SK-N-SH treated with all-trans-retinoic acid at 6 μM for 48 hours (cell line): ENCODE data around the gene CELSR2.
A peak's percentile ranks its signal among the peaks of the same experiment; 100 is the strongest.

Source experiments
- ATAC-seq: fragments of 200-7000 bp; cut with Tn5 transposase; 3 replicates; pipeline ENCODE4 v1.9.1; 2020; ENCODE audit warnings: mild to moderate bottlenecking, moderate library complexity
- ARNTL ChIP-seq: fragments of 450-650 bp; formaldehyde crosslinking; IDR thresholded peaks from 2 replicates; pipeline ENCODE4 v1.5.0; 2020; ENCODE audit warnings: low read depth, mild to moderate bottlenecking, moderate library complexity, borderline replicate concordance
- BACH2 ChIP-seq: fragments of 250-450 bp; sonication (Bioruptor Pico); IDR thresholded peaks from 2 replicates; pipeline ENCODE4 v1.9.0; 2021; ENCODE audit warnings: mild to moderate bottlenecking, borderline replicate concordance
- CSDC2 ChIP-seq: fragments of 250-450 bp; sonication (Bioruptor Pico); IDR thresholded peaks from 2 replicates; pipeline ENCODE4 v1.5.0; 2020; ENCODE audit warnings: mild to moderate bottlenecking, moderate library complexity
- CSRNP3 ChIP-seq: fragments of 250-450 bp; sonication (Bioruptor Pico); IDR thresholded peaks from 2 replicates; pipeline ENCODE4 v1.5.1; 2021; ENCODE audit warnings: mild to moderate bottlenecking, moderate library complexity
- GLIS3 ChIP-seq: fragments of 250-450 bp; sonication (Bioruptor Pico); IDR thresholded peaks from 2 replicates; pipeline ENCODE4 v1.5.0; 2020; ENCODE audit warnings: mild to moderate bottlenecking, moderate library complexity
- PATZ1 ChIP-seq: fragments of 250-450 bp; sonication (Bioruptor Pico); IDR thresholded peaks from 2 replicates; pipeline ENCODE4 v1.8.0; 2020; ENCODE audit warnings: mild to moderate bottlenecking, moderate library complexity, borderline replicate concordance
- POU6F1 ChIP-seq: fragments of 250-450 bp; sonication (Bioruptor Pico); IDR thresholded peaks from 2 replicates; pipeline ENCODE4 v1.8.0; 2021; ENCODE audit warnings: low read depth, mild to moderate bottlenecking, moderate library complexity, borderline replicate concordance
- PPARA ChIP-seq: fragments of 250-450 bp; sonication (Bioruptor Pico); IDR thresholded peaks from 2 replicates; pipeline ENCODE4 v1.5.0; 2020; ENCODE audit warnings: mild to moderate bottlenecking, borderline replicate concordance
- SNAI2 ChIP-seq: fragments of 250-450 bp; sonication (Bioruptor Pico); IDR thresholded peaks from 2 replicates; pipeline ENCODE4 v1.5.0; 2020; ENCODE audit warnings: mild to moderate bottlenecking, moderate library complexity
- TCF4 ChIP-seq: fragments of 250-450 bp; sonication (Bioruptor Pico); IDR thresholded peaks from 2 replicates; pipeline ENCODE4 v1.8.0; 2021; ENCODE audit warnings: mild to moderate bottlenecking, moderate library complexity, borderline replicate concordance
- TOX ChIP-seq: fragments of 250-450 bp; sonication (Bioruptor Pico); IDR thresholded peaks from 2 replicates; pipeline ENCODE4 v1.8.0; 2021; ENCODE audit warnings: mild to moderate bottlenecking, moderate library complexity, borderline replicate concordance
- TSHZ2 ChIP-seq: fragments of 250-450 bp; sonication (Bioruptor Pico); IDR thresholded peaks from 2 replicates; pipeline ENCODE4 v1.5.0; 2020; ENCODE audit warnings: mild to moderate bottlenecking, moderate library complexity
- ZC3H10 ChIP-seq: fragments of 250-450 bp; sonication (Bioruptor Pico); IDR thresholded peaks from 2 replicates; pipeline ENCODE4 v1.5.1; 2021; ENCODE audit warnings: mild to moderate bottlenecking, moderate library complexity
- ZFP3 ChIP-seq: fragments of 250-450 bp; sonication (Bioruptor Pico); IDR thresholded peaks from 2 replicates; pipeline ENCODE4 v1.5.0; 2020; ENCODE audit warnings: mild to moderate bottlenecking, moderate library complexity
- ZNF565 ChIP-seq: fragments of 450-650 bp; formaldehyde crosslinking; conservative IDR thresholded peaks from 2 replicates; pipeline ENCODE4 v1.5.0; 2020; ENCODE audit warnings: low read depth, mild to moderate bottlenecking, moderate library complexity

Gene CELSR2

GRCh38 chr1:109259674-109260557 lies 10.6 kb downstream of the CELSR2 start (continued):
- TF ChIP-seq POU6F1 (CRISPR knock-in tag) = no peak

GRCh38 chr1:109261006-109261405 lies 11.7 kb downstream of the CELSR2 start:
- ATAC-seq = no peak
- no peak for TF ChIP-seq ZC3H10
- TF ChIP-seq TCF4 (CRISPR knock-in tag) = no peak
- no peak for TF ChIP-seq ZNF565
- no peak for TF ChIP-seq TSHZ2 (CRISPR knock-in tag)
- no peak for TF ChIP-seq SNAI2 (CRISPR knock-in tag)
- TF ChIP-seq GLIS3 (CRISPR knock-in tag) = no peak
- no peak for TF ChIP-seq CSDC2 (CRISPR knock-in tag)

- TF ChIP-seq ZNF565 = no peak
- TF ChIP-seq PPARA (CRISPR knock-in tag) = no peak
- no peak for TF ChIP-seq TOX (CRISPR knock-in tag)
- TF ChIP-seq CSRNP3 (CRISPR knock-in tag) = no peak
- ATAC-seq = no peak
These were observed 12.2 kb downstream of the CELSR2 start for GRCh38 chr1:109261578-109261977.

GRCh38 chr1:109262231-109263055 lies 13.1 kb downstream of the CELSR2 start:
- TF ChIP-seq ZC3H10 (no peak), BACH2 (CRISPR knock-in tag) (no peak), POU6F1 (CRISPR knock-in tag) (no peak)
- TF ChIP-seq, all 23 proteins: peak for 0
- no peak for ATAC-seq

- ATAC-seq = peak; percentile 14
- TF ChIP-seq PATZ1 (no peak), TSHZ2 (CRISPR knock-in tag) (no peak), ZFP3 (CRISPR knock-in tag) (no peak), ARNTL (CRISPR knock-in tag) (no peak), TOX (CRISPR knock-in tag) (no peak), ZC3H10 (no peak)
- TF ChIP-seq, all 23 proteins: peak for 0
These were observed 13.9 kb downstream of the CELSR2 start for GRCh38 chr1:109263234-109263596.
